Left cardiac atrium (tissue), 2 donors: ENCODE measurements around the gene FBXO39. TPM values are rescaled to one million over a fixed set of nuclear protein-coding genes. Genes with fewer than 3 reads are reported as not detected.

ENCODE experiments used
- total RNA-seq, 2 donors: library from RNA; stranded (reverse); fragmentation: NEBNext Ultra II Directional; extraction: Animal tissue kit (Norgen Biotek cat#: 25700); gene quantifications; one replicate each; pipeline ENCODE4 v1.2.1, GENCODE V29; 2021
- donor health status: DM: no; HTN: yes; CAD: no; lungs with severe emphysema.
- donor health status: DM: yes; HTN: yes; CAD: no.

The FBXO39 gene
- total RNA-seq, 2 donors from 2014 or later, result 0.12 to 0.34 TPM

Other genes with a start within 250 kb of the FBXO39 start
- gene PITPNM3, start 219.7 kb upstream of the FBXO39 start, total RNA-seq, result 1 to 10 TPM; 3.1 to 3.4 TPM
- gene KIAA0753, start 135.5 kb upstream of the FBXO39 start, total RNA-seq, result 1 to 10 TPM; 4.7 to 6.3 TPM
- 10 to 100 TPM; 50.5 to 58.2 TPM for gene TXNDC17, start 135.2 kb upstream of the FBXO39 start, total RNA-seq
- 10 to 100 TPM; 14.7 to 15.6 TPM for gene MED31, start 124.6 kb upstream of the FBXO39 start, total RNA-seq
- gene C17orf100, start 124.5 kb upstream of the FBXO39 start, total RNA-seq, result under 1 TPM; 0.59 to 0.63 TPM
- gene SLC13A5, start 62.8 kb upstream of the FBXO39 start, total RNA-seq, result under 1 TPM in 1 of 2 donors, not detected in 1; 0.21 TPM
- gene XAF1, start 20.2 kb upstream of the FBXO39 start, total RNA-seq, result 10 to 100 TPM; 21.7 to 50.1 TPM
- gene TEKT1, start 55.5 kb downstream of the FBXO39 start, total RNA-seq, result not detected
- gene ALOX12, start 219.8 kb downstream of the FBXO39 start, total RNA-seq, result under 1 TPM in 1 of 2 donors, not detected in 1; 0.21 TPM
- 100 to 1,000 TPM; 174 to 198 TPM for gene RNASEK, start 236.4 kb downstream of the FBXO39 start, total RNA-seq
- gene BCL6B, start 246.8 kb downstream of the FBXO39 start, total RNA-seq, result 10 to 100 TPM; 14.1 to 19.8 TPM